PFSK-1 (cell line): ENCODE measurements around the gene MFNG.

Source experiments
- FOXP2 ChIP-seq: optimal IDR thresholded peaks from 2 replicates; pipeline ENCODE3; 2011; ENCODE audit warnings: borderline replicate concordance, control low read depth, inconsistent platforms; ENCODE audit not compliant: insufficient read depth; ENCODE audit errors: extremely low read length, extremely low read depth
- POLR2AphosphoS5 ChIP-seq: IDR thresholded peaks from 2 replicates; pipeline ENCODE4 v1.6.1; 2012; ENCODE audit warnings: low read depth, mild to moderate bottlenecking, control low read depth, low read length, moderate library complexity
- SIN3A ChIP-seq: IDR thresholded peaks from 2 replicates; pipeline ENCODE4 v1.6.1; 2012; ENCODE audit warnings: mild to moderate bottlenecking, low read length, moderate library complexity, borderline replicate concordance; ENCODE audit not compliant: insufficient read depth
- TAF1 ChIP-seq: IDR thresholded peaks from 2 replicates; pipeline ENCODE4 v1.6.1; 2012; ENCODE audit warnings: low read length, control low read depth, borderline replicate concordance; ENCODE audit not compliant: insufficient read depth
- TF ChIP-seq, protein P1 (sequence below), 2 experiments: IDR thresholded peaks; 2 replicates each; pipeline versions ENCODE4 v1.6.1 to v1.8.0; 2011 to 2012; ENCODE audit warnings: low read depth in 2 of 2, low read length in 2 of 2, control low read depth in 1 of 2, inconsistent platforms in 1 of 2, mild to moderate bottlenecking in 1 of 2, moderate library complexity in 1 of 2; ENCODE audit not compliant: insufficient read depth in 1 of 2

Gene MFNG

DNA sequence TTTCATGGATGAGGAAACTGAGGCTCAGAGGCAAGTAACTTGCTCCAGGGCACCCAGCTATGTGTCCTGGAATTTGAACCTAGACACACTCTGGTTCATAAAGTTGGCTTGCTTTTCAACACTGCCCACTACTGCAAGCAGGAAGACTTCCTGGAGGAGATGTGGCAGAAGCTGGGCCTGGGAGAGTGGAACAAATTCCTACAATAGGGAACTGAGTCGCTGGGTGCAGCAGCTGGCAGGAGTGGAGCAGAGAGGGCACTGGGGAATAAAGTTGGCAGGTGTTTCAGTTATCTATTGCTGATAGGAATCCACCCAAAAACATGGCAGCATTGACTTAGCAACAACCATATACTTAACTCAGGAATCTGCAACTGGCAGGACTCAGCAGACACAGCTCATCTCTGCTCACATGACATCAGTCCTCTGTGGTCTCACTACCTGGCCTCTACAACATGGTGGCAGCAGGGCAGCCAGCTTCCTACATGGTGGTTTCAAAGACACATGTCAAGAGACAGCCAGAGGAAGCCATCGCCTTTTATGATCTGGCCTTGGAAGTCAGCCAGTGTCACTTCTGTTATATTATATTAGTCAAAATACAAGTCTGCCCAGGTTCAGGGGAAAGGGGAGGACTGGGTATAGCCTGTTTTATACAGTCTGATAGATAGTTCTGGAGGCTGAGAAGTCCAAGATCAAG lies 43.6 kb upstream of the MFNG start:
- TF ChIP-seq SIN3A (no peak), TAF1 (no peak), FOXP2 (no peak), POLR2AphosphoS5 (no peak)
- TF ChIP-seq, protein P1, sequence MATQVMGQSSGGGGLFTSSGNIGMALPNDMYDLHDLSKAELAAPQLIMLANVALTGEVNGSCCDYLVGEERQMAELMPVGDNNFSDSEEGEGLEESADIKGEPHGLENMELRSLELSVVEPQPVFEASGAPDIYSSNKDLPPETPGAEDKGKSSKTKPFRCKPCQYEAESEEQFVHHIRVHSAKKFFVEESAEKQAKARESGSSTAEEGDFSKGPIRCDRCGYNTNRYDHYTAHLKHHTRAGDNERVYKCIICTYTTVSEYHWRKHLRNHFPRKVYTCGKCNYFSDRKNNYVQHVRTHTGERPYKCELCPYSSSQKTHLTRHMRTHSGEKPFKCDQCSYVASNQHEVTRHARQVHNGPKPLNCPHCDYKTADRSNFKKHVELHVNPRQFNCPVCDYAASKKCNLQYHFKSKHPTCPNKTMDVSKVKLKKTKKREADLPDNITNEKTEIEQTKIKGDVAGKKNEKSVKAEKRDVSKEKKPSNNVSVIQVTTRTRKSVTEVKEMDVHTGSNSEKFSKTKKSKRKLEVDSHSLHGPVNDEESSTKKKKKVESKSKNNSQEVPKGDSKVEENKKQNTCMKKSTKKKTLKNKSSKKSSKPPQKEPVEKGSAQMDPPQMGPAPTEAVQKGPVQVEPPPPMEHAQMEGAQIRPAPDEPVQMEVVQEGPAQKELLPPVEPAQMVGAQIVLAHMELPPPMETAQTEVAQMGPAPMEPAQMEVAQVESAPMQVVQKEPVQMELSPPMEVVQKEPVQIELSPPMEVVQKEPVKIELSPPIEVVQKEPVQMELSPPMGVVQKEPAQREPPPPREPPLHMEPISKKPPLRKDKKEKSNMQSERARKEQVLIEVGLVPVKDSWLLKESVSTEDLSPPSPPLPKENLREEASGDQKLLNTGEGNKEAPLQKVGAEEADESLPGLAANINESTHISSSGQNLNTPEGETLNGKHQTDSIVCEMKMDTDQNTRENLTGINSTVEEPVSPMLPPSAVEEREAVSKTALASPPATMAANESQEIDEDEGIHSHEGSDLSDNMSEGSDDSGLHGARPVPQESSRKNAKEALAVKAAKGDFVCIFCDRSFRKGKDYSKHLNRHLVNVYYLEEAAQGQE (IDR thresholded peaks at IDR 0.05; ENCODE audit: insufficient read depth in 1 of 2, low read depth in 2 of 2, low read length in 2 of 2) = no peak

DNA sequence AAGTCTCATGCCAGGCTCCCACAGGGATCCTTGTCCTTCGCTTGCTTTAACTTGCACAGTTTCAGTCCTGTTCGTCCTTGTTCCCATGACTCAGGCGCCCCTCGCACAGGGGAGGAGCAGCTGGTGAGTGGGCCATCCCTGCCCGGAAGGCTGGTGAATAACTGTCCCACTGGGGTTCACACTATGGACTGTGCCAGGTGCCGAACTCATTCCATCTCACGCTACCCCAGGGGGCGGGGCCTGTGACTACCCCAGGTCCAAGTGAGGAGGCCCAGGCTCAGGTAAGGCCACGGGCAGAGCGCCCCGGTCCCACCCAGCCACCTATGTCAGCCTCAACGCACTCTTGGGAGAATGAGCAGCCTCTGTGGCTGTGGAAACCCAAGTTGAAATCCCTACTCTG lies 40.2 kb upstream of the MFNG start:
- no peak for TF ChIP-seq SIN3A
- TF ChIP-seq, protein P1 (IDR thresholded peaks at IDR 0.05; ENCODE audit: insufficient read depth in 1 of 2, low read depth in 2 of 2, low read length in 2 of 2) = no peak
- TF ChIP-seq TAF1 = no peak
- no peak for TF ChIP-seq POLR2AphosphoS5
- TF ChIP-seq FOXP2 = no peak

DNA sequence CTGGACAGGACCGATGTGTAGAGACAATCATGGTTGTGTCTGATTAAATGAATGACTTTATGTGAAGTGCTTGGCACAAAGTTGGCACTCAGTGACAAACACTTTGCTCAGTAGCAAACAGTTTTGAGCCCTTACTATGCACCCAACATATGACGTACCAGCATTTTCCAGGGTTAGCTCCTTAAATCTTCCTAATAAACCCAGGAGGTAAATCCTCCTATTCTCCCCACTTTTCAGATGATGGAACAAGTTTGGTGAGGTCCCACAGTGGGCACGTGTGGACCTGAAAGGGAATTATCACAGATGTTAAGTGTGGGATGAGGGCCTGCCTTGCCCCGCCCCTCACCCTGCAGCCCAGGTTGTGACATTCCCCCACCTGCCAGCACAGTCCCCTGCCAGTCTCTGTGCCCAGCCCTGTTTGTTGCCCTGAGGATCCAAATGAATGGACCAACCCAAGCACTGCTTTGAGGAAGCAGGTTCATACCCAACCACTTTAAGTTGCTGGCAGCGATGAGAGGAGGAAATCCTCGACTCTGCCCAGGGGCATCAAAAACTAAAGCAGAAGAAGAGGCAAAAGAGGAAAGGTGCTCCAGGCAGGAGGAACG lies 39.7 kb upstream of the MFNG start:
- TF ChIP-seq TAF1 (no peak), FOXP2 (no peak), SIN3A (no peak), POLR2AphosphoS5 (no peak)
- TF ChIP-seq, protein P1 (IDR thresholded peaks at IDR 0.05; ENCODE audit: insufficient read depth in 1 of 2, low read depth in 2 of 2, low read length in 2 of 2) = no peak

DNA sequence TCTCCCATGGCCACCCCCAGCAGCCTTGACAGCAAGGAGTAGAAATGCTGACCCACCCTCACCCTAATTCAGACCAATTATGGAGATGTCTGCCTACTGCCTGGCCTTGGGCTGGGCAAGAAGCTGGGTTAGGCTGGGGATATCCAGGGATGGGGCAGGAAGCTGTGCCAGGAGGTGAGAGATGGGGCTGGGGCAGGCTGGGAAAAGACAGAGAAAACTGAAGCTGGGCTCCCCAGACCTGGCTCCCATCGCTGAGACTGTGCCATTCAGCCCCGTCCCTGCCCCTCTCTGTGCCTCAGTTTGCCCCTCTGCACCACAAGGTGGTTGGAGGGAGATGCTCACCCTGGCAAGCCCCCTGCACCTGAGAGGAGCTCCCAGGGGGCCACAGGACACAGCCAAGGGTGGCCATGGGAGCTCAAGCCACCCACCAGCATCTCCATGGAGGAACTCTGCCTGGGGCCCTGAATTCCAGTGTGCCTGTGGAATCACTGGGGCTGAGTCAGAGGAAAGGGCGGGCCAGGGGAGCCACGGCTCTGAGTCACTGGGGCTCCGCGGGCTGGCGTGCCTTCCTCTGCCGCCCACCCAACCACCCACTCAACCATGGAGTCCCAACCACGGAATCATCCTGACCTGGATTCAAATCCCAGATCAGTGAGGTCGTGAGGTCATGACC lies 39.0 kb upstream of the MFNG start:
- TF ChIP-seq FOXP2 (peak; percentile 11), POLR2AphosphoS5 (no peak)

DNA sequence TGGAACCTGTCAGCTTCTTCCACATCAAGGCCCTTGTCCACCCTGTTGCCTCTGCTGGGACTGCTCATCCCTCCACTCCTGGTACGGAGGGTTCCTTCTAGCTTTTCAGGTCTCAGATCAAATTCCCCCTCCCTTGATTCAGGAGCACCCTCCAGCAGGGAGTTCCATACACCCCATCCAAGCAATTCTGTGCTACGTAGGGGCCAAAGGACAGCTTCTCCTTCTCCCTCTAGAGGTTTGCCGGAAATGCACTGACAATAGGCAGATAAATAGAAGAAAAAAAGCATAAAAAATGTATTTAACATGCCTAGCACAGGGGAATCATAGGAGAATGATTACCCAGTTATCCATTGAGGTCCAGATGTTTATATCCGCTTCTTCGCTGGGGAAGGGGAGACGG lies 36.3 kb upstream of the MFNG start:
- no peak for TF ChIP-seq SIN3A
- no peak for TF ChIP-seq TAF1
- no peak for TF ChIP-seq POLR2AphosphoS5
- TF ChIP-seq, protein P1 (IDR thresholded peaks at IDR 0.05; ENCODE audit: insufficient read depth in 1 of 2, low read depth in 2 of 2, low read length in 2 of 2) = no peak
- no peak for TF ChIP-seq FOXP2
